Endodermal cell (in vitro differentiated cells): ENCODE results near the gene ABHD8. TPM values are rescaled to one million over a fixed set of nuclear protein-coding genes. Genes with fewer than 3 reads are reported as not detected.

Source experiments
- DNase-seq: peaks from one replicate; pipeline ENCODE4 v3.0.0-alpha.2; 2017
- H3K27ac ChIP-seq: 2 replicates; pipeline ENCODE4 v1.5.1; 2013; ENCODE audit warnings: mild to moderate bottlenecking, low read depth, low read length, moderate library complexity
- H3K27me3 ChIP-seq: 2 replicates; pipeline ENCODE4 v1.6.1; 2013; ENCODE audit warnings: mild to moderate bottlenecking, low read length, moderate library complexity; ENCODE audit not compliant: insufficient read depth, control insufficient read depth, poor library complexity, severe bottlenecking
- H3K36me3 ChIP-seq: 2 replicates; pipeline ENCODE4 v1.7.0; 2013; ENCODE audit warnings: mild to moderate bottlenecking, low read length, moderate library complexity; ENCODE audit not compliant: control insufficient read depth, insufficient read depth
- H3K4me1 ChIP-seq: one replicate; pipeline ENCODE4 v1.7.0; 2013; ENCODE audit warnings: low read length; ENCODE audit not compliant: control insufficient read depth, insufficient read depth
- H3K4me3 ChIP-seq: 2 replicates; pipeline ENCODE4 v1.5.1; 2013; ENCODE audit warnings: mild to moderate bottlenecking, low read length, moderate library complexity
- H3K9ac ChIP-seq: 2 replicates; pipeline ENCODE4 v1.6.1; 2013; ENCODE audit warnings: mild to moderate bottlenecking, low read length, moderate library complexity; ENCODE audit not compliant: poor library complexity, severe bottlenecking; ENCODE audit errors: extremely low read depth
- H3K9me3 ChIP-seq: 2 replicates; pipeline ENCODE4 v1.6.1; 2013; ENCODE audit warnings: mild to moderate bottlenecking, low read length, moderate library complexity; ENCODE audit not compliant: control insufficient read depth
- H3K27ac Mint-ChIP-seq: 2 replicates; pipeline ENCODE4 v1.8.0; 2020; ENCODE audit warnings: mixed read lengths
- H3K27me3 Mint-ChIP-seq: 2 replicates; pipeline ENCODE4 v1.8.0; 2021; ENCODE audit warnings: mild to moderate bottlenecking, mixed read lengths; ENCODE audit not compliant: insufficient read depth
- H3K36me3 Mint-ChIP-seq: 2 replicates; pipeline ENCODE4 v1.8.0; 2020; ENCODE audit warnings: low read depth, mixed read lengths
- H3K4me1 Mint-ChIP-seq: 2 replicates; pipeline ENCODE4 v1.8.0; 2020; ENCODE audit warnings: mixed read lengths
- H3K4me3 Mint-ChIP-seq: 2 replicates; pipeline ENCODE4 v1.8.0; 2020; ENCODE audit warnings: mild to moderate bottlenecking, moderate library complexity, mixed read lengths
- H3K9me3 Mint-ChIP-seq: 2 replicates; pipeline ENCODE4 v1.8.0; 2020; ENCODE audit warnings: mild to moderate bottlenecking, mixed read lengths
- WGBS, 2 experiments: methylation state at CpG; one replicate each; pipeline versions ENCODE4 v1.1.5 to v1.1.7; 2013; ENCODE audit warnings: missing lambda C conversion rate in 2 of 2, mixed read lengths in 1 of 2; ENCODE audit not compliant: insufficient coverage in 1 of 2, insufficient read length in 1 of 2; 5-methylcytosine and 5-hydroxymethylcytosine counted together
- total RNA-seq, 2 donors: library from RNA; stranded (reverse); fragmentation: NEBNext Ultra II Directional in 1 of 2; extraction: Animal tissue kit (Norgen Biotek cat#: 25700) in 1 of 2; gene quantifications; 2 replicates in 1 of 2; 3 replicates in 1 of 2; pipeline ENCODE4 v1.2.1, GENCODE V29; 2021
- TF ChIP-seq, protein P1 (sequence below): fragments of 200-600 bp; sonication (generic); conservative IDR thresholded peaks from 2 replicates; pipeline ENCODE4 v1.5.0; 2021; ENCODE audit warnings: antibody characterized with exemption, mild to moderate bottlenecking

ABHD8 gene
- total RNA-seq, 2 donors from 2014 or later = 11.6 to 21.1 TPM

DNA sequence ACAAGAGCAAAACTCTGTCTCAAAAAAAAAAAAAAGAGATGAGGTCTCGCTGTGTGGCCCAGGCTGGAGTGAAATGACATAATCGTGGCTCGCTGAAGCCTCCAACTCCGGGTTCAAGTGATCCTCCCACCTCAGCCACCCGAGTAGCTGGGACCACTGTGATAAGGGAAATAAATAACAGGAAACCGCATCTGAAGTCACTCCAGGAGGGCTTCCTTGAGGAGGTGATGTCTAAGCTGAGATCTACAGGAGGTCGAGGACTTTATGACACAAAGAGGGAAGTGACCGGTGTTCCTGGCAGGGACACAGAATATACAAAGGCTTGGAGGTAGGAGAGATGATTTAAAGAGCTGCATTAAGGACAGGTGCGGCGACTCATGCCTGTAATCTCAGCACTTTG is 48.6 kb downstream of the ABHD8 start:
- Mint-ChIP-seq H3K4me1 (no peaks in the 10 kb centered on the region), H3K4me3 (no peak overlapping the region), H3K27ac (no peak overlapping the region), H3K36me3 (peaks cover 9% of the 10 kb centered on the region), H3K27me3 (no peaks in the 10 kb centered on the region), H3K9me3 (no peaks in the 10 kb centered on the region)
- H3K4me3 ChIP-seq = no peak overlapping the region
- H3K36me3 ChIP-seq = no peaks in the 10 kb centered on the region
- H3K27me3 ChIP-seq = no peaks in the 10 kb centered on the region
- H3K4me1 ChIP-seq = no peaks in the 10 kb centered on the region
- 90 to 93% methylated on average over 8 to 10 of the region's 10 CpGs for WGBS, 2 experiments
- no peak for DNase-seq
- H3K9me3 ChIP-seq = no peaks in the 10 kb centered on the region
- TF ChIP-seq, protein P1, sequence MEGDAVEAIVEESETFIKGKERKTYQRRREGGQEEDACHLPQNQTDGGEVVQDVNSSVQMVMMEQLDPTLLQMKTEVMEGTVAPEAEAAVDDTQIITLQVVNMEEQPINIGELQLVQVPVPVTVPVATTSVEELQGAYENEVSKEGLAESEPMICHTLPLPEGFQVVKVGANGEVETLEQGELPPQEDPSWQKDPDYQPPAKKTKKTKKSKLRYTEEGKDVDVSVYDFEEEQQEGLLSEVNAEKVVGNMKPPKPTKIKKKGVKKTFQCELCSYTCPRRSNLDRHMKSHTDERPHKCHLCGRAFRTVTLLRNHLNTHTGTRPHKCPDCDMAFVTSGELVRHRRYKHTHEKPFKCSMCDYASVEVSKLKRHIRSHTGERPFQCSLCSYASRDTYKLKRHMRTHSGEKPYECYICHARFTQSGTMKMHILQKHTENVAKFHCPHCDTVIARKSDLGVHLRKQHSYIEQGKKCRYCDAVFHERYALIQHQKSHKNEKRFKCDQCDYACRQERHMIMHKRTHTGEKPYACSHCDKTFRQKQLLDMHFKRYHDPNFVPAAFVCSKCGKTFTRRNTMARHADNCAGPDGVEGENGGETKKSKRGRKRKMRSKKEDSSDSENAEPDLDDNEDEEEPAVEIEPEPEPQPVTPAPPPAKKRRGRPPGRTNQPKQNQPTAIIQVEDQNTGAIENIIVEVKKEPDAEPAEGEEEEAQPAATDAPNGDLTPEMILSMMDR = no peak
- no peak overlapping the region for H3K27ac ChIP-seq
- H3K9ac ChIP-seq = no peak overlapping the region

DNA sequence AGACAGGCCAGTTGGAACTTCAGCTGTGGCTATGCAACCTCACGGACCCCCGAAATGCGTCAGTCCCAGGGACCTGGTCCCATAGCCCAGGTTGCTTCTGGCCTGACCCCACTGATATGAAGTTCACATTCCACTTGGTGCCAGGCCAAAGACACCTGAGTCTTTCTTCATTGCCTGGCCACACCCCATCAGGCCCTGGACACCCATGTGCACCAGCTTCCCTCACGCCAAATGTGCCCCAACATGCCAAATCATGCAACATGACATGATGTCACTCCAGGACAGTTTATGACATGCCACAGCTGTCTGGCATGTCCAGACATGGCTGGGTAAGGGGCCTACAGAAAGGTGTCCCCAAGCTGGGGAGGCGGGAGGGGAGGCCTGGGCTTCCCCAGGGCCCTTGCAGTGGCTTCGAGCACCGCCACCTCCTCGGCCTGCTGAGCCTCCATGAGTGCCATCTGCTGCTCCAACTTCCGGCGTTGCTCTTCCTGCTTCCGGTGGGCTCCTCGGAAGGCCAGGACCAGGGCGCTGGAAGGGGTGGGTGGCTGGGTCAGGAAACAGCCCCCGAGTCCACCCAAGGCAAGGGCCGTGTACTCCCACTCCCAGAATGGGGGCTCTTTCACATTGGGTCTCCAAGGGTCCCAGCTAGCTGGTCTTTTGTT is 53.2 kb downstream of the ABHD8 start:
- no peak overlapping the region for H3K27ac ChIP-seq

DNA sequence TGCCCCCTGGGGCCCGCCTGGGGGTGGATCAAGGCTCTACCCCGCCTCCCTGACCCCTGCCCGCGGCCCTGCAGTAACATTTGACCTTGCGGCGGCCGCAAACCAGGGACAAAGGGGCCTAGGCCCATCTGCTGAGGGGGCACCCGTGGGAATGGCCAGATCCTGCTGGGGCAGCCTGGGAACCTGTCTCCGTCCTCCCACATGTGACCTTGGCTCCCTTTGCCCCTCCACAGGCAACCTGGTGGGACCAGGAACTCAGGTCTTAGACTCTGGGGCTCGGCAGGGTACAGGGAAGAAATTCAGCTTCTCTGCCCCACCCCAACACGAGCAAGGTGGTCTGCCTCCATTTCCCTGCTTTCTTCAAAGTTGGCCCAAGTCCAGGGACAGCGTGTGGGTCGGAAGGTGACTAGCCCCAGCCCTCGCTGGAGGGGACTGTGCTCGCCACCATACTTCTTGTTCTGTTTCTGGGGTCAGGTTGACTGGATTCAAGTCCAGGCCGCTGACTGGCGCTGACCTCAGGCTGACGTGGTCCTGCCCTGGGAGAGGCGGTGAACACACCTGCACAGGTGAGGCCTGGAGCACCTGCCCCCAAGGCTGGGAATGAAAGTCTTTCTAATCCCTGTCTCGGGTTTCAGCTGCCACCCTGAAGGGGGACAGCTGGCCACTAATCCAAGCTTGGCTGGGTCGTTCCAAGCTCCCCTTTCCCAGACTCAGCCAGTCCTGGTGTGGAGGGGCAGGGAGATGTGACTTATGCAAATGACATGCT is 55.0 kb downstream of the ABHD8 start:
- Mint-ChIP-seq H3K4me3 (peak overlapping the region; percentile 70), H3K27ac (peak overlapping the region; percentile 95), H3K27me3 (no peaks in the 10 kb centered on the region), H3K9me3 (no peaks in the 10 kb centered on the region), H3K36me3 (peaks cover 3% of the 10 kb centered on the region), H3K4me1 (peaks cover 25% of the 10 kb centered on the region)
- H3K9ac ChIP-seq = no peak overlapping the region
- peak; percentile 90 for DNase-seq
- peaks cover 18% of the 10 kb centered on the region for H3K4me1 ChIP-seq
- 61 to 72% methylated on average over 13 to 21 of the region's 21 CpGs for WGBS, 2 experiments
- no peaks in the 10 kb centered on the region for H3K36me3 ChIP-seq
- TF ChIP-seq, protein P1 = no peak
- peak overlapping the region; percentile 95 for H3K27ac ChIP-seq
- H3K27me3 ChIP-seq = no peaks in the 10 kb centered on the region
- H3K9me3 ChIP-seq = no peaks in the 10 kb centered on the region
- H3K4me3 ChIP-seq = no peak overlapping the region

More for the DNA sequence above, 53.2 kb downstream of the ABHD8 start:
- DNase-seq = no peak
- Mint-ChIP-seq H3K9me3 (no peaks in the 10 kb centered on the region), H3K36me3 (peaks cover 3% of the 10 kb centered on the region), H3K27ac (peak overlapping the region; percentile 95), H3K4me3 (no peak overlapping the region), H3K27me3 (no peaks in the 10 kb centered on the region), H3K4me1 (peaks cover 22% of the 10 kb centered on the region)
- WGBS, 2 experiments = 96 to 98% methylated on average over 6 to 15 of the region's 15 CpGs
- Histone ChIP-seq H3K27me3 (no peaks in the 10 kb centered on the region), H3K36me3 (no peaks in the 10 kb centered on the region), H3K9ac (no peak overlapping the region), H3K4me3 (no peak overlapping the region), H3K4me1 (peaks cover 18% of the 10 kb centered on the region), H3K9me3 (no peaks in the 10 kb centered on the region)
- TF ChIP-seq, protein P1 = no peak
